HG03060 (cell line): ENCODE results near the gene TSPAN31.
A peak's percentile ranks its signal among the peaks of the same experiment; 100 is the strongest.

Experiments used
- ATAC-seq: cut with Tn5 transposase; IDR thresholded peaks from one replicate; pipeline ENCODE4 v1.9.1; 2021; ENCODE audit warnings: low read depth, moderate number of reproducible peaks; ENCODE audit not compliant: unreplicated experiment

Gene TSPAN31

DNA sequence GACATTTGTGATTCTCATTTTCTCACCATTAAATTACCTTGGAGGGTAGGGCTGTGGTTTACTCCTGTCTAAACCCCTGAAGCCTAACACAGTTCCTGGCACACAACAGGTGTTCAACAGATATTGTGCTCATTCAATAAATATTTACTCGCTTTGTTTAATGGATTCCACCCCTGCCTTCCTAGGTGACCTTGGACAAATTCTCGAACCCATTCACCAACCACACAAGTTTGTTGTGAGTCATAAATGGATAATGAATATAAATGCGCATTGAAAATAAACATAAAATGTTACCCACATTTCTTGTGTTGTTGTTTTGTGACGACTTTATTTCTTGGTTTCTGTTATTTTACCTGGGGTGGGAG lies 37.4 kb downstream of the TSPAN31 start:
- no peak for ATAC-seq

DNA sequence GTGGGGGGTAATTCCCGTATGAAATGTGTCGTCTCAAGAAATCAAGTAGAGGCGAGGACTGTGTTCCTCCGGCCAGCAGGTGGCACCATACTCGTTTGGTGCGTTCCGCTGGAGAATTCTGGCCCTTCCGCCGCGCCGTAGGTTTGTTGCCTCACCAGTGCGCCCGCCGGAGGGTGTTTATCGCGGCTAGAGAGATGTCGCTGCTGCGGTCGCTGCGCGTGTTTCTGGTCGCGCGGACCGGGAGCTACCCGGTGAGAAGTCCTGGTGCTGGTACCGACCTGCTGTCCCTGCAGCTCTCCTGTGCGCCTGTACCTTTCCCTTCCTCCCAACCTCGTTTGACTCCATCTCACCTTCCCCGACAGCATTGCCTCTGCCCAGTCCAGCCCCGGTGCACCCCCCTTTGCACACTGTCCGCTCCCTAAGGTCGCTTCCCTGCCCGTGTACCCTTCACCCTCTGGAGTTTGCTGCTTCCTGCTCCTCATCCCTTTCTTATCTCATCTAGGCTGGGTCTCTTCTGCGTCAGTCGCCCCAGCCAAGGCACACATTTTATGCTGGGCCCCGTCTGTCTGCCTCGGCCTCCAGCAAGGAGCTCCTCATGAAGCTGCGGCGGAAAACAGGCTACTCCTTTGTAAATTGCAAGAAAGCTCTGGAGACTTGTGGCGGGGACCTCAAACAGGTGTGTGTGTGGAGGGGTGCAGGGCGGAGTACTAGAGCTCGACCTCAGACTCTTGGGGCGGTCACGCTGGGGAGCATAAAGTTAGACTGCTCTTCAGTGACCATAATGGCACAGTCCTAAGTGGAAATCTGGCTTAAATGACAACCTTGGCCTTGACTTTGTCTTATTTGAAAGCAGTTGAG lies 38.0 kb downstream of the TSPAN31 start, which contains the start of gene TSFM:
TSS of gene TSFM (plus strand) at position 180 of the 858 bp plus-strand sequence. CDS start at position 195, 15 bp downstream.
- peak; percentile 79 for ATAC-seq

DNA sequence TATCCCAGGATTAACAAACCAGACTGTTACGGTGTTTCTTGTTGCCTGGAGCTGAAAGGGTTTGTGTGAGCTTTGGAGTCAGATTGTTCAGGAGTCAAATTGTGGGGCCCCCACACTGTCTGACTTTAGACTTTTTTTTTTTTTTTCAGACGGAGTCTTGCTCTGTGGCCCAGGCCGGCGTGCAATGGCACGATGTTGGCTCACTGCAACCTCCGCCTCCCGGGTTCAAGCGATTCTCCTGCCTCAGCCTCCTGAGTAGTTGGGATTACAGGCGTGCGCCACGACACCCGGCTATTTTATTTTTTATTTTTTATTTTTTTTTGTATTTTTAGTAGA lies 38.6 kb downstream of the TSPAN31 start:
- no peak for ATAC-seq

DNA sequence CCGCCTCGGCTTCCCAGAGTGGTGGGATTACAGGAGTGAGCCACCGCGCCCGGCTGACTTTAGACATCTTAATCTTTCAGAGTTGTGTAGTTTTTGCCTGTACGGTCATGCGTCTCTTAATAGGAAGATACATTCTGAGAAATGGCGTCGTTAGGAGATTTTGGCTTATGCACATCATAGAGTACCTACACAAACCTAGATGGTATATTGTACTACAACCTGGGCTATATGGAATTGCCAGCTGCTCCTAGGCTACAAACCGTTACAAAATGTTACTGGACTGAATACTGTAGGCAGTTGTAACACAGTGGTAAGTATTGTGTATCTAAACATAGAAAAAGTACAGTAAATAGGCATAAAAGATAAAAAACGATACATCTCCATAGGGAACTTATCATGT lies 39.0 kb downstream of the TSPAN31 start:
- ATAC-seq = no peak

DNA sequence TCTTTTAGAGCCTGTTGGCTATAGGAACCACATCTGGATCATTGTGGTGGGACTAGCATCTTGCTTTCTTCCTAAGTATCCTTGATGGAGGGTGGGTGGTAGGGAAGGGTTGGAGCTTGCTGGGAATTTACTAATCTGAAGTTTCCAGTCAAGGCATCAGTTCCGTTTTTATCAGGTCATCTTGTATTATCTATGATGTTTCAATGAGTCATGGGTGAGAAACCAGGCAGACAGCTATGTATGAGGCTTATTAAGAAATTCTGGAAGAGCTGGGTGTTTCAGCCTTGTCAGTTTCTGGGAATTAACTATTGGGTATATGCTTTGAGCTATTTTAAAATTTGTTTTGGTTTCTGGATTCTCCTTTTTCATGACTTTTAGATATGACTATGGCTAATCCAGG lies 49.1 kb downstream of the TSPAN31 start:
- ATAC-seq = no peak

DNA sequence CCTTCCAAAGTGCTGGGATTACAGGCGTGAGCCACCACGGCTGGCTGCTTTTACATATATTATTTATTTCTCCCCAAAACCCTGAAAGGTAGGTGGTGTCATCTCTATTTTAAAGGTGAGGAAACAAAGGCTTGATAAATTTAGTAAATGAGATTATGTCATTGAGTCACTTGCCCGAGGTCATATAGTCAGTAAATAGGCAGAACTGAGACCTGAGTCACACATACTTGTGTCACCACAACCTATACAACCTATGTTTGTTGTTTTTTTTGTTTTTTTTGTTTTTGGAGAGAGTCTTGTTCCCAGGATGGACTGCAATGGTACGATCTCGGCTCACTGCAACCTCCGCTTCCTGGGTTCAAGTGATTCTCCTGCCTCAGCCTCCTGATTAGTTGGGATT lies 50.5 kb downstream of the TSPAN31 start:
- no peak for ATAC-seq

DNA sequence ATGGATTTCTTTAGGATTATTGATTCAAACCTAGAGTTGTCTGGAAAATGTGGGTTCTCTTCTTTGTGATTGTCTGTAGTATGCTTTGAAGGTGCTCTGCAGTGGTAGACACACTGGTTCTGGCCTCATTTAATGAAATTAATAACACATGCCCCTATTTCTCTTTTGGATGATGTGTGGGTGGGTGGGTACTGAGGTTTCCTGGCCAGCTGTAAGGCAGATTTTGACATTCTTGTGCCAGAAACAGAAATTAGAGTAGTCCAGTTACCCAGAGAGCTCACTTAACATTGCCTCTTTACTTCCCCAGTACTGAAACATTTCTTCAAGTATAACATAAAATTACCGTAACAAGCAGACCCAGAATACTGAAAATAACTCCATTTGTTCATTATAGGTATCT lies 52.2 kb downstream of the TSPAN31 start:
- no peak for ATAC-seq

DNA sequence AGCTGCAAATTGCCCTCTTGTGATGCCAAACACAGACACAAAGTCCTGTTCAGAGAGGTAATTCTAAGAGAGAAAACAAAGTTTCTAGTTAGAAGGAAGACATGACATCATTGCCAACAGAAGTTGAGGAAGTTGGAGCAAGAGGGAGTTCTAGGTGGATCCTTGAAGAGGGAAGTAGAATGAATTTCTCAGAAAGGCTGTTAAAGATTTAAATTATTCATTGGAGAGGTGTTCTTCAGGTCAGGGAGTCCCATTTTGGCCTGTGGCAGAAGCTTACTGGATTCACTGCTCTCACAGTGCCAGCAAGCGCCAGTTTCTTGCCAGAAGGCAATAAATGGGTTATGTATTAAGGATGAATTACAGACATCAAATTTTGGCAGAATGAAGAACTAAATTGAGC lies 53.1 kb downstream of the TSPAN31 start:
- no peak for ATAC-seq
